K562 (cell line): Measurements from ENCODE around the gene TCEANC. TPM values are rescaled to one million over a fixed set of nuclear protein-coding genes. Genes with fewer than 3 reads are reported as not detected.
A peak's percentile ranks its signal among the peaks of the same experiment; 100 is the strongest.

Experiments used
- ARHGAP35 ChIP-seq: fragments of 450-650 bp; IDR thresholded peaks from 2 replicates; pipeline ENCODE4 v1.6.1; 2018; ENCODE audit not compliant: partially characterized antibody
- ARID4B ChIP-seq: sonication (generic); formaldehyde crosslinking; IDR thresholded peaks from 2 replicates; pipeline ENCODE4 v1.8.0; 2022; ENCODE audit warnings: mild to moderate bottlenecking, missing genetic modification reagents
- CC2D1A ChIP-seq: fragments of 450-650 bp; IDR thresholded peaks from 2 replicates; pipeline ENCODE4 v1.6.1; 2017; ENCODE audit warnings: mild to moderate bottlenecking
- E2F3 ChIP-seq: fragments of 250-450 bp; sonication (Bioruptor Pico); IDR thresholded peaks from 2 replicates; pipeline ENCODE4 v1.4.0; 2020; ENCODE audit warnings: mild to moderate bottlenecking
- EP300 ChIP-seq: IDR thresholded peaks from 2 replicates; pipeline ENCODE4 v1.6.1; 2012; ENCODE audit warnings: low read length, improper control_type of control experiment
- FOSL1 ChIP-seq: fragments of 200-800 bp; sonication (Bioruptor generic); conservative IDR thresholded peaks from 2 replicates; pipeline ENCODE4 v1.6.1; 2016; ENCODE audit warnings: missing genetic modification characterization, missing compliant biosample characterization
- GABPB2 ChIP-seq: fragments of 250-450 bp; sonication (Bioruptor Pico); conservative IDR thresholded peaks from 2 replicates; pipeline ENCODE4 v1.5.1; 2021; ENCODE audit warnings: mild to moderate bottlenecking
- KAT2B ChIP-seq: IDR thresholded peaks from one replicate; pipeline ENCODE4 v1.6.1; 2012; ENCODE audit warnings: low read depth, mild to moderate bottlenecking, control low read depth, inconsistent platforms, low read length, moderate library complexity
- KLF16 ChIP-seq: IDR thresholded peaks from 2 replicates; pipeline ENCODE4 v1.6.1; 2016; ENCODE audit warnings: antibody characterized with exemption
- LEF1 ChIP-seq: fragments of 450-650 bp; IDR thresholded peaks from 2 replicates; pipeline ENCODE4 v1.6.1; 2016; ENCODE audit warnings: mild to moderate bottlenecking
- PTBP1 ChIP-seq: fragments of 200-400 bp; formaldehyde crosslinking; IDR thresholded peaks from 2 replicates; pipeline ENCODE4 v1.6.1; 2017; ENCODE audit warnings: low read depth, low read length
- SOX6 ChIP-seq: fragments of 450-650 bp; IDR thresholded peaks from 2 replicates; pipeline ENCODE4 v1.6.1; 2014; ENCODE audit warnings: mild to moderate bottlenecking
- STAG1 ChIP-seq: sonication (generic); formaldehyde crosslinking; IDR thresholded peaks from 2 replicates; pipeline ENCODE4 v1.5.0; 2020; ENCODE audit warnings: missing genetic modification reagents, borderline replicate concordance
- U2AF1 ChIP-seq: fragments of 200-400 bp; formaldehyde crosslinking; optimal IDR thresholded peaks from 2 replicates; pipeline ENCODE3; 2017; ENCODE audit warnings: mild to moderate bottlenecking, low read depth, low read length, moderate library complexity
- USF1 ChIP-seq: sonication (generic); formaldehyde crosslinking; IDR thresholded peaks from 2 replicates; pipeline ENCODE4 v1.9.0; 2022; ENCODE audit warnings: mild to moderate bottlenecking, missing genetic modification reagents
- YY1 ChIP-seq, 3 experiments: IDR thresholded peaks; 2 replicates each; pipeline ENCODE4 v1.6.1; 2011; ENCODE audit warnings: low read length in 2 of 3, mild to moderate bottlenecking in 2 of 3, moderate library complexity in 2 of 3, borderline replicate concordance in 1 of 3, control low read depth in 1 of 3, low read depth in 1 of 3; ENCODE audit not compliant: insufficient read depth in 3 of 3, insufficient replicate concordance in 2 of 3, control insufficient read depth in 1 of 3, insufficient read length in 1 of 3; ENCODE audit errors: extremely low read depth in 1 of 3
- ZNF785 ChIP-seq: fragments of 250-450 bp; sonication (Bioruptor Pico); IDR thresholded peaks from 2 replicates; pipeline ENCODE4 v1.4.0; 2020; ENCODE audit warnings: mild to moderate bottlenecking
- polyA plus RNA-seq, 8 experiments: library from polyadenylated mRNA; depleted of rRNA in 4 of 8; stranded (reverse) in 5 of 8; unstranded in 3 of 8; fragments of >200 nt; fragmentation: Nextera tagmentation in 2 of 8; fragmentation: Illumina TruSeq in 1 of 8; extraction: Ambion mirVana in 2 of 8; extraction: Trizol in 1 of 8; gene quantifications; 2 replicates each; pipeline versions ENCODE4 v1.2.1 to v1.2.3, GENCODE V29; 2011 to 2014; ENCODE audit warnings: inconsistent platforms in 1 of 8, missing spikeins in 1 of 8
- total RNA-seq, 7 experiments: library from RNA; depleted of rRNA in 6 of 7; stranded (reverse); fragments of >200 nt in 6 of 7; fragmentation: Illumina TruSeq in 2 of 7; extraction: Trizol in 2 of 7; gene quantifications; 2 replicates each; pipeline versions ENCODE4 v1.2.1 to v1.2.3, GENCODE V29; 2011 to 2021; ENCODE audit warnings: low replicate concordance in 1 of 7
- TF ChIP-seq, protein P1 (sequence below): fragments of 450-650 bp; IDR thresholded peaks from 2 replicates; pipeline ENCODE4 v1.6.1; 2018; ENCODE audit not compliant: partially characterized antibody
- TF ChIP-seq, protein P2 (sequence below), 2 experiments: fragments of 450-650 bp; conservative IDR thresholded peaks; 2 replicates each; pipeline ENCODE4 v1.6.1; 2017; ENCODE audit warnings: mild to moderate bottlenecking in 2 of 2, moderate library complexity in 2 of 2

TCEANC gene
- total and polyA plus RNA-seq, 9 of the 15 experiments (the other 6 are each of a cell fraction or from before 2014, with no cell fraction given): 1.2 to 2.8 (median 2.0) TPM

- peak; percentile 50; the same call in 1 of the 2 replicates for TF ChIP-seq EP300
- no peak for TF ChIP-seq KAT2B
- TF ChIP-seq KLF16: no peak
- TF ChIP-seq ARHGAP35: no peak
- TF ChIP-seq, protein P1, sequence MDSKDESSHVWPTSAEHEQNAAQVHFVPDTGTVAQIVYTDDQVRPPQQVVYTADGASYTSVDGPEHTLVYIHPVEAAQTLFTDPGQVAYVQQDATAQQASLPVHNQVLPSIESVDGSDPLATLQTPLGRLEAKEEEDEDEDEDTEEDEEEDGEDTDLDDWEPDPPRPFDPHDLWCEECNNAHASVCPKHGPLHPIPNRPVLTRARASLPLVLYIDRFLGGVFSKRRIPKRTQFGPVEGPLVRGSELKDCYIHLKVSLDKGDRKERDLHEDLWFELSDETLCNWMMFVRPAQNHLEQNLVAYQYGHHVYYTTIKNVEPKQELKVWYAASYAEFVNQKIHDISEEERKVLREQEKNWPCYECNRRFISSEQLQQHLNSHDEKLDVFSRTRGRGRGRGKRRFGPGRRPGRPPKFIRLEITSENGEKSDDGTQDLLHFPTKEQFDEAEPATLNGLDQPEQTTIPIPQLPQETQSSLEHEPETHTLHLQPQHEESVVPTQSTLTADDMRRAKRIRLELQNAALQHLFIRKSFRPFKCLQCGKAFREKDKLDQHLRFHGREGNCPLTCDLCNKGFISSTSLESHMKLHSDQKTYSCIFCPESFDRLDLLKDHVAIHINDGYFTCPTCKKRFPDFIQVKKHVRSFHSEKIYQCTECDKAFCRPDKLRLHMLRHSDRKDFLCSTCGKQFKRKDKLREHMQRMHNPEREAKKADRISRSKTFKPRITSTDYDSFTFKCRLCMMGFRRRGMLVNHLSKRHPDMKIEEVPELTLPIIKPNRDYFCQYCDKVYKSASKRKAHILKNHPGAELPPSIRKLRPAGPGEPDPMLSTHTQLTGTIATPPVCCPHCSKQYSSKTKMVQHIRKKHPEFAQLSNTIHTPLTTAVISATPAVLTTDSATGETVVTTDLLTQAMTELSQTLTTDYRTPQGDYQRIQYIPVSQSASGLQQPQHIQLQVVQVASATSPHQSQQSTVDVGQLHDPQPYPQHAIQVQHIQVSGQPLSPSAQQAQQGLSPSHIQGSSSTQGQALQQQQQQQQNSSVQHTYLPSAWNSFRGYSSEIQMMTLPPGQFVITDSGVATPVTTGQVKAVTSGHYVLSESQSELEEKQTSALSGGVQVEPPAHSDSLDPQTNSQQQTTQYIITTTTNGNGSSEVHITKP: no peak
- no peak for TF ChIP-seq E2F3 (CRISPR knock-in tag)
- TF ChIP-seq STAG1 (CRISPR knock-in tag): no peak
- no peak for TF ChIP-seq ZNF785 (CRISPR knock-in tag)
- peak; percentile 52; the same call in 1 of the 2 replicates for TF ChIP-seq LEF1
- no peak for TF ChIP-seq PTBP1
- peak; percentile 69 for TF ChIP-seq FOSL1 (tag)
- TF ChIP-seq GABPB2: no peak
- no peak for TF ChIP-seq ARID4B (CRISPR knock-in tag)
- TF ChIP-seq CC2D1A: no peak
- TF ChIP-seq, protein P2, sequence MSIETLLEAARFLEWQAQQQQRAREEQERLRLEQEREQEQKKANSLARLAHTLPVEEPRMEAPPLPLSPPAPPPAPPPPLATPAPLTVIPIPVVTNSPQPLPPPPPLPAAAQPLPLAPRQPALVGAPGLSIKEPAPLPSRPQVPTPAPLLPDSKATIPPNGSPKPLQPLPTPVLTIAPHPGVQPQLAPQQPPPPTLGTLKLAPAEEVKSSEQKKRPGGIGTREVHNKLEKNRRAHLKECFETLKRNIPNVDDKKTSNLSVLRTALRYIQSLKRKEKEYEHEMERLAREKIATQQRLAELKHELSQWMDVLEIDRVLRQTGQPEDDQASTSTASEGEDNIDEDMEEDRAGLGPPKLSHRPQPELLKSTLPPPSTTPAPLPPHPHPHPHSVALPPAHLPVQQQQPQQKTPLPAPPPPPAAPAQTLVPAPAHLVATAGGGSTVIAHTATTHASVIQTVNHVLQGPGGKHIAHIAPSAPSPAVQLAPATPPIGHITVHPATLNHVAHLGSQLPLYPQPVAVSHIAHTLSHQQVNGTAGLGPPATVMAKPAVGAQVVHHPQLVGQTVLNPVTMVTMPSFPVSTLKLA (conservative IDR thresholded peaks at IDR 0.05): peak; percentile 57 to 70
- peak; percentile 56 for TF ChIP-seq SOX6
- no peak for TF ChIP-seq U2AF1
- TF ChIP-seq YY1 (IDR thresholded peaks at IDR 0.05; ENCODE audit: borderline replicate concordance in 1 of 3, control insufficient read depth in 1 of 3, extremely low read depth in 1 of 3, insufficient read depth in 3 of 3, insufficient read length in 1 of 3, insufficient replicate concordance in 2 of 3, low read depth in 1 of 3, low read length in 2 of 3): no peak
- TF ChIP-seq USF1 (CRISPR knock-in tag): no peak
Measured at GRCh38 chrX:13652287-13652793, 601 bp upstream of the TCEANC start (continued).
